OCI-LY3 (cell line): Measurements from ENCODE around the gene CNTN6.

Experiments
- EZH2phosphoT487 ChIP-seq: fragments of 200-600 bp; shearing (Covaris generic); IDR thresholded peaks from 2 replicates; pipeline ENCODE4 v1.6.1; 2018; ENCODE audit warnings: antibody characterized with exemption, mixed run types, low read depth
- TF ChIP-seq, protein P1 (sequence below): fragments of 200-600, 300-600 bp; sonication (generic); IDR thresholded peaks from 2 replicates; pipeline ENCODE4 v1.5.1; 2014; ENCODE audit warnings: antibody characterized with exemption, low read length, low read depth

DNA sequence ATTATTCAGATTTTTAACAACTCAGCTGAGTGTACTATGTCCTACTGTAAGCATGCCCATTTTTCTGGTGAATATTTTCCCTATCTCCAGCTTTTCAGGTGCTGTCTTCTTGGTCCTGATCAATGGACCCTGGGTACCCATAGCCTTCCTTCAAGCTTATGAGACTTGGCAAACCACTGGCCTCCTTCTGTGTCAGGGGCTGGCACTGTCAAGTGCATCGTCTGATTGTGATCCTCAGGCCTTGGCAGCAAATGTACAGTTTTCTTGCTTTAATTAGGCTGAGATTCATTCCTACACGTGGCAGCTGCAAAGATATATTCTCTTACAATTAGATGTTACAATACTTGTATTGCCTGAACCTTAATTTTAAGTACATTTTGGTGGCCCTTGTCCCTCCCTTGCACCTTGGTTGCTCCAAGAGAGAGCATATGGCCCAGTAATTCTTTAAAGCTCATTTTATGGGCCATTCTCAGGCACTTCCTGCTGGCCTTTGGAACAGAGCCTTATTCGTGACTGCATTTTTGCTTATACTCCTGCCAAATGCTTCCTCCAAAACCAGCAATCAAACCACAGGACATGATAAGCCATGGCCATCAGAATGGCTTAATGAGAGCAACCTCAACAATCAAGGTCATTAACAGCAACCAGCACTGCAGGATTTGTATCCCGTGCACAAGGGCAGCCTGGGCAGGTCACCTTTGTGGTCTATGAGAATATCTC lies 179.9 kb downstream of the CNTN6 start:
- TF ChIP-seq, protein P1, sequence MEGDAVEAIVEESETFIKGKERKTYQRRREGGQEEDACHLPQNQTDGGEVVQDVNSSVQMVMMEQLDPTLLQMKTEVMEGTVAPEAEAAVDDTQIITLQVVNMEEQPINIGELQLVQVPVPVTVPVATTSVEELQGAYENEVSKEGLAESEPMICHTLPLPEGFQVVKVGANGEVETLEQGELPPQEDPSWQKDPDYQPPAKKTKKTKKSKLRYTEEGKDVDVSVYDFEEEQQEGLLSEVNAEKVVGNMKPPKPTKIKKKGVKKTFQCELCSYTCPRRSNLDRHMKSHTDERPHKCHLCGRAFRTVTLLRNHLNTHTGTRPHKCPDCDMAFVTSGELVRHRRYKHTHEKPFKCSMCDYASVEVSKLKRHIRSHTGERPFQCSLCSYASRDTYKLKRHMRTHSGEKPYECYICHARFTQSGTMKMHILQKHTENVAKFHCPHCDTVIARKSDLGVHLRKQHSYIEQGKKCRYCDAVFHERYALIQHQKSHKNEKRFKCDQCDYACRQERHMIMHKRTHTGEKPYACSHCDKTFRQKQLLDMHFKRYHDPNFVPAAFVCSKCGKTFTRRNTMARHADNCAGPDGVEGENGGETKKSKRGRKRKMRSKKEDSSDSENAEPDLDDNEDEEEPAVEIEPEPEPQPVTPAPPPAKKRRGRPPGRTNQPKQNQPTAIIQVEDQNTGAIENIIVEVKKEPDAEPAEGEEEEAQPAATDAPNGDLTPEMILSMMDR, result no peak
- no peak for TF ChIP-seq EZH2phosphoT487
